HepG2 (cell line): ENCODE measurements around the gene REEP6. TPM values are rescaled to one million over a fixed set of nuclear protein-coding genes. Genes with fewer than 3 reads are reported as not detected.

ENCODE experiments used
- FOXC1 ChIP-seq: sonication (generic); formaldehyde crosslinking; IDR thresholded peaks from 2 replicates; pipeline ENCODE4 v1.8.0; 2022; ENCODE audit warnings: mild to moderate bottlenecking, missing genetic modification reagents, borderline replicate concordance
- HNRNPH1 ChIP-seq: fragments of 200-400 bp; formaldehyde crosslinking; optimal IDR thresholded peaks from 2 replicates; pipeline ENCODE3; 2017; ENCODE audit warnings: mild to moderate bottlenecking, low read depth, low read length
- KLF16 ChIP-seq, 2 experiments: sonication (generic) in 1 of 2; formaldehyde crosslinking in 1 of 2; IDR thresholded peaks; 2 replicates each; pipeline versions ENCODE4 v1.6.1 to v1.8.0; 2016 to 2023; ENCODE audit warnings: missing genetic modification reagents in 2 of 2, missing compliant biosample characterization in 1 of 2
- NR2F2 ChIP-seq: IDR thresholded peaks from 2 replicates; pipeline ENCODE4 v1.6.1; 2012; ENCODE audit warnings: low read depth, inconsistent platforms, borderline replicate concordance
- PAX8 ChIP-seq: sonication (generic); formaldehyde crosslinking; IDR thresholded peaks from 2 replicates; pipeline ENCODE4 v1.8.0; 2022; ENCODE audit warnings: mild to moderate bottlenecking, missing genetic modification reagents, borderline replicate concordance
- PLRG1 ChIP-seq: fragments of 450-650 bp; conservative IDR thresholded peaks from 2 replicates; pipeline ENCODE4 v1.6.1; 2016
- PPARG ChIP-seq: conservative IDR thresholded peaks from 2 replicates; pipeline ENCODE4 v1.6.1; 2016; ENCODE audit warnings: missing biosample characterization, missing genetic modification reagents
- PTBP1 ChIP-seq: fragments of 200-400 bp; formaldehyde crosslinking; IDR thresholded peaks from 2 replicates; pipeline ENCODE4 v1.6.1; 2018; ENCODE audit warnings: low read length, low read depth; ENCODE audit not compliant: poor library complexity, severe bottlenecking
- RFX1 ChIP-seq: fragments of 450-650 bp; IDR thresholded peaks from 2 replicates; pipeline ENCODE4 v1.6.1; 2017
- SMYD3 ChIP-seq: sonication (generic); formaldehyde crosslinking; IDR thresholded peaks from 2 replicates; pipeline ENCODE4 v1.8.1; 2023; ENCODE audit warnings: mild to moderate bottlenecking, missing genetic modification reagents
- ZNF224 ChIP-seq: sonication (generic); formaldehyde crosslinking; IDR thresholded peaks from 2 replicates; pipeline ENCODE4 v1.5.0; 2020; ENCODE audit warnings: mild to moderate bottlenecking, missing genetic modification reagents
- polyA plus RNA-seq, 8 experiments: library from polyadenylated mRNA; depleted of rRNA in 3 of 8; stranded (reverse) in 7 of 8; unstranded in 1 of 8; fragments of >200 nt; fragmentation: Illumina TruSeq in 4 of 8; extraction: Trizol in 4 of 8; gene quantifications; 2 replicates each; pipeline versions ENCODE4 v1.2.1 to v1.2.3, GENCODE V29; 2011 to 2016; ENCODE audit warnings: low read depth in 4 of 8, missing spikeins in 1 of 8, mixed read lengths in 1 of 8; ENCODE audit not compliant: insufficient read depth in 1 of 8
- total RNA-seq, 5 experiments: library from RNA; depleted of rRNA; stranded (reverse); fragments of >200 nt; fragmentation: Illumina TruSeq; extraction: Trizol; gene quantifications; 2 replicates each; pipeline ENCODE4 v1.2.3, GENCODE V29; 2016; ENCODE audit warnings: low read depth in 1 of 5
- TF ChIP-seq, protein P1 (sequence below): sonication (generic); formaldehyde crosslinking; IDR thresholded peaks from 2 replicates; pipeline ENCODE4 v1.8.0; 2022; ENCODE audit warnings: mild to moderate bottlenecking, missing genetic modification reagents, moderate library complexity
- TF ChIP-seq, protein P2 (sequence below): sonication (generic); formaldehyde crosslinking; IDR thresholded peaks from 2 replicates; pipeline ENCODE4 v1.4.0; 2020; ENCODE audit warnings: missing genetic modification reagents
- TF ChIP-seq, protein P3 (sequence below): sonication (generic); formaldehyde crosslinking; IDR thresholded peaks from 2 replicates; pipeline ENCODE4 v1.5.0; 2020; ENCODE audit warnings: mild to moderate bottlenecking, missing genetic modification reagents, moderate library complexity
- TF ChIP-seq, protein P4 (sequence below): sonication (generic); formaldehyde crosslinking; IDR thresholded peaks from 2 replicates; pipeline ENCODE4 v1.5.0; 2020; ENCODE audit warnings: missing genetic modification reagents, mild to moderate bottlenecking, borderline replicate concordance

REEP6 gene
- total and polyA plus RNA-seq, 2 of the 13 experiments (the other 11 are each of a cell fraction or from before 2014, with no cell fraction given) = 10.0 to 28.8 TPM

DNA sequence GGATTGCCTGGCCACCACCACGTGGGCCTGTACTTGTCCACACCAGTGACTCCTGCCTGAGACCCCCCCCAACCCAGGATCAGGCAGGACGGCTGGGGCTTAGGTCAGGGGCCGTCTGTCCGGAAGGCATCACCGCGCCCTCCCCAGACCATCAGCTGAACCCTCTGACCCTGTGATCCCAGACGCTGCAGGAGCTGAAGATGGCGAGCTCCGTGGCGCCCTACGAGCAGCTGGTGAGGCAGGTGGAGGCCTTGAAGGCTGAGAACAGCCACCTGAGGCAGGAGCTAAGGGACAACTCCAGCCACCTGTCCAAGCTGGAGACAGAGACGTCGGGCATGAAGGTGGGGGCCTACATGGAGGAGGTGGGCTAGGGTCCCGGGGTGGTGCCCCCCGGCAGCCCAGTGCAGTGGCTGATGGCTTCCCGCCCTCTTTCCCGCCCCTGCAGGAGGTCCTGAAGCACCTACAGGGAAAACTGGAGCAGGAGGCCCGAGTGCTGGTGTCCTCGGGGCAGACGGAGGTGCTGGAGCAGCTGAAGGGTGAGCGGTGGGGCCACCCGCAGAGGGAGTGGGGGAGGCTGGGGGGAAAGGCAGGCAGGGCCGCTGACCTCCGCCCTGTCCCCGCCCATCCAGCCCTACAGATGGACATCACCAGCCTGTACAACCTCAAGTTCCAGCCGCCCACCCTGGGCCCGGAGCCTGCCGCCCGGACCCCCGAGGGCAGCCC is 38.0 kb upstream of the REEP6 start (continued):
- TF ChIP-seq HNRNPH1 = no peak
- TF ChIP-seq, protein P1, sequence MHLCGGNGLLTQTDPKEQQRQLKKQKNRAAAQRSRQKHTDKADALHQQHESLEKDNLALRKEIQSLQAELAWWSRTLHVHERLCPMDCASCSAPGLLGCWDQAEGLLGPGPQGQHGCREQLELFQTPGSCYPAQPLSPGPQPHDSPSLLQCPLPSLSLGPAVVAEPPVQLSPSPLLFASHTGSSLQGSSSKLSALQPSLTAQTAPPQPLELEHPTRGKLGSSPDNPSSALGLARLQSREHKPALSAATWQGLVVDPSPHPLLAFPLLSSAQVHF (CRISPR knock-in tag) = no peak
- TF ChIP-seq, protein P2, sequence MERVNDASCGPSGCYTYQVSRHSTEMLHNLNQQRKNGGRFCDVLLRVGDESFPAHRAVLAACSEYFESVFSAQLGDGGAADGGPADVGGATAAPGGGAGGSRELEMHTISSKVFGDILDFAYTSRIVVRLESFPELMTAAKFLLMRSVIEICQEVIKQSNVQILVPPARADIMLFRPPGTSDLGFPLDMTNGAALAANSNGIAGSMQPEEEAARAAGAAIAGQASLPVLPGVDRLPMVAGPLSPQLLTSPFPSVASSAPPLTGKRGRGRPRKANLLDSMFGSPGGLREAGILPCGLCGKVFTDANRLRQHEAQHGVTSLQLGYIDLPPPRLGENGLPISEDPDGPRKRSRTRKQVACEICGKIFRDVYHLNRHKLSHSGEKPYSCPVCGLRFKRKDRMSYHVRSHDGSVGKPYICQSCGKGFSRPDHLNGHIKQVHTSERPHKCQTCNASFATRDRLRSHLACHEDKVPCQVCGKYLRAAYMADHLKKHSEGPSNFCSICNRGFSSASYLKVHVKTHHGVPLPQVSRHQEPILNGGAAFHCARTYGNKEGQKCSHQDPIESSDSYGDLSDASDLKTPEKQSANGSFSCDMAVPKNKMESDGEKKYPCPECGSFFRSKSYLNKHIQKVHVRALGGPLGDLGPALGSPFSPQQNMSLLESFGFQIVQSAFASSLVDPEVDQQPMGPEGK (CRISPR knock-in tag) = 0 out of 2 replicates have a peak, but pooled peaks have one; percentile 5
- no peak for TF ChIP-seq PLRG1
- no peak for TF ChIP-seq RFX1
- no peak for TF ChIP-seq SMYD3 (CRISPR knock-in tag)
- TF ChIP-seq FOXC1 (CRISPR knock-in tag) = no peak
- TF ChIP-seq, protein P3, sequence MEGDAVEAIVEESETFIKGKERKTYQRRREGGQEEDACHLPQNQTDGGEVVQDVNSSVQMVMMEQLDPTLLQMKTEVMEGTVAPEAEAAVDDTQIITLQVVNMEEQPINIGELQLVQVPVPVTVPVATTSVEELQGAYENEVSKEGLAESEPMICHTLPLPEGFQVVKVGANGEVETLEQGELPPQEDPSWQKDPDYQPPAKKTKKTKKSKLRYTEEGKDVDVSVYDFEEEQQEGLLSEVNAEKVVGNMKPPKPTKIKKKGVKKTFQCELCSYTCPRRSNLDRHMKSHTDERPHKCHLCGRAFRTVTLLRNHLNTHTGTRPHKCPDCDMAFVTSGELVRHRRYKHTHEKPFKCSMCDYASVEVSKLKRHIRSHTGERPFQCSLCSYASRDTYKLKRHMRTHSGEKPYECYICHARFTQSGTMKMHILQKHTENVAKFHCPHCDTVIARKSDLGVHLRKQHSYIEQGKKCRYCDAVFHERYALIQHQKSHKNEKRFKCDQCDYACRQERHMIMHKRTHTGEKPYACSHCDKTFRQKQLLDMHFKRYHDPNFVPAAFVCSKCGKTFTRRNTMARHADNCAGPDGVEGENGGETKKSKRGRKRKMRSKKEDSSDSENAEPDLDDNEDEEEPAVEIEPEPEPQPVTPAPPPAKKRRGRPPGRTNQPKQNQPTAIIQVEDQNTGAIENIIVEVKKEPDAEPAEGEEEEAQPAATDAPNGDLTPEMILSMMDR = no peak
- TF ChIP-seq PPARG (CRISPR knock-in tag) = no peak
- TF ChIP-seq, protein P4, sequence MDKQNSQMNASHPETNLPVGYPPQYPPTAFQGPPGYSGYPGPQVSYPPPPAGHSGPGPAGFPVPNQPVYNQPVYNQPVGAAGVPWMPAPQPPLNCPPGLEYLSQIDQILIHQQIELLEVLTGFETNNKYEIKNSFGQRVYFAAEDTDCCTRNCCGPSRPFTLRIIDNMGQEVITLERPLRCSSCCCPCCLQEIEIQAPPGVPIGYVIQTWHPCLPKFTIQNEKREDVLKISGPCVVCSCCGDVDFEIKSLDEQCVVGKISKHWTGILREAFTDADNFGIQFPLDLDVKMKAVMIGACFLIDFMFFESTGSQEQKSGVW = no peak
- TF ChIP-seq PAX8 (CRISPR knock-in tag) = no peak
- TF ChIP-seq ZNF224 (CRISPR knock-in tag) = no peak
- TF ChIP-seq NR2F2 = no peak
- no peak for TF ChIP-seq PTBP1
- TF ChIP-seq KLF16 (CRISPR knock-in tag; IDR thresholded peaks at IDR 0.05) = 0 out of 4 replicates have a peak, but pooled peaks of 1 of the 2 experiments have one; percentile 29
